Effector memory CD8-positive, alpha-beta T cell (primary cell): ENCODE results near the gene FMNL2.

Source experiments
- ATAC-seq: fragments of 150-1000 bp; cut with Tn5 transposase; replicated peaks from 2 replicates; pipeline ENCODE4 v1.10.0; 2021; ENCODE audit warnings: mild to moderate bottlenecking, moderate library complexity
- DNase-seq, 3 experiments: peaks; one replicate each; pipeline ENCODE4 v3.0.0; 2021
- H3K27ac Mint-ChIP-seq, 2 donors: one replicate each; pipeline ENCODE4 v1.8.0; 2022; ENCODE audit warnings: mild to moderate bottlenecking in 2 of 2, mixed read lengths in 2 of 2, moderate library complexity in 2 of 2
- H3K27me3 Mint-ChIP-seq, 2 donors: one replicate each; pipeline ENCODE4 v1.8.0; 2022; ENCODE audit warnings: mixed read lengths in 2 of 2
- H3K36me3 Mint-ChIP-seq: one replicate; pipeline ENCODE4 v1.8.0; 2022; ENCODE audit warnings: mild to moderate bottlenecking, moderate library complexity, mixed read lengths; ENCODE audit not compliant: insufficient read depth
- H3K4me1 Mint-ChIP-seq, 2 donors: one replicate each; pipeline ENCODE4 v1.8.0; 2022; ENCODE audit warnings: low read depth in 2 of 2, mixed read lengths in 2 of 2
- H3K4me3 Mint-ChIP-seq, 2 donors: one replicate each; pipeline ENCODE4 v1.8.0; 2022; ENCODE audit warnings: mild to moderate bottlenecking in 2 of 2, mixed read lengths in 2 of 2, moderate library complexity in 2 of 2
- H3K9me3 Mint-ChIP-seq, 2 donors: one replicate each; pipeline ENCODE4 v1.8.0; 2022; ENCODE audit warnings: mixed read lengths in 2 of 2

FMNL2 gene

GRCh38 chr2:152326710-152327109, 8.3 kb upstream of the FMNL2 start:
- Mint-ChIP-seq H3K27me3 (peaks cover 4 to 12% of the 10 kb centered on the region in 2 donors), H3K27ac (no peak overlapping the region), H3K4me1 (no peaks in the 10 kb centered on the region), H3K36me3 (no peaks in the 10 kb centered on the region), H3K9me3 (no peaks in the 10 kb centered on the region), H3K4me3 (no peak overlapping the region)
- no peak for ATAC-seq
- no peak for DNase-seq

GRCh38 chr2:152328013-152328412, 7.0 kb upstream of the FMNL2 start:
- Mint-ChIP-seq H3K9me3 (no peaks in the 10 kb centered on the region), H3K36me3 (no peaks in the 10 kb centered on the region), H3K27ac (no peak overlapping the region), H3K27me3 (peaks cover 13 to 16% of the 10 kb centered on the region in 2 donors), H3K4me1 (no peaks in the 10 kb centered on the region), H3K4me3 (no peak overlapping the region)
- ATAC-seq (no peak), DNase-seq (no peak)

- Mint-ChIP-seq H3K4me1 (peaks cover 2 to 5% of the 10 kb centered on the region in 2 donors), H3K36me3 (no peaks in the 10 kb centered on the region), H3K27ac (no peak overlapping the region), H3K27me3 (peaks cover 33 to 38% of the 10 kb centered on the region in 2 donors), H3K4me3 (no peak overlapping the region), H3K9me3 (no peaks in the 10 kb centered on the region)
- ATAC-seq: no peak
- DNase-seq: no peak
Measured at GRCh38 chr2:152330235-152330866, 4.6 kb upstream of the FMNL2 start.

GRCh38 chr2:152334701-152335015, 316 bp upstream of the FMNL2 start:
- ATAC-seq: no peak
- H3K36me3 Mint-ChIP-seq: no peaks in the 10 kb centered on the region
- H3K27me3 Mint-ChIP-seq: peaks cover 59 to 62% of the 10 kb centered on the region in 2 donors
- no peaks in the 10 kb centered on the region for H3K9me3 Mint-ChIP-seq
- H3K4me1 Mint-ChIP-seq: peaks cover 5 to 12% of the 10 kb centered on the region in 2 donors
- DNase-seq: no peak
- peak overlapping the region; percentile 78 to 80 for H3K4me3 Mint-ChIP-seq
- no peak overlapping the region for H3K27ac Mint-ChIP-seq

- no peak overlapping the region for H3K27ac Mint-ChIP-seq
- ATAC-seq (no peak), DNase-seq (no peak)
- peak overlapping the region in 1 of 2 donors; percentile 80 for H3K4me3 Mint-ChIP-seq
- H3K36me3 Mint-ChIP-seq: peaks cover 3% of the 10 kb centered on the region
- peaks cover 5 to 12% of the 10 kb centered on the region in 2 donors for H3K4me1 Mint-ChIP-seq
- H3K9me3 Mint-ChIP-seq: no peaks in the 10 kb centered on the region
- H3K27me3 Mint-ChIP-seq: peaks cover 58 to 59% of the 10 kb centered on the region in 2 donors
Measured at GRCh38 chr2:152335726-152336118, 748 bp downstream of the FMNL2 start.

- no peak for ATAC-seq
- H3K27me3 Mint-ChIP-seq: peaks cover 52 to 63% of the 10 kb centered on the region in 2 donors
- no peak for DNase-seq
- H3K9me3 Mint-ChIP-seq: no peaks in the 10 kb centered on the region
- no peak overlapping the region for H3K27ac Mint-ChIP-seq
- peaks cover 5 to 12% of the 10 kb centered on the region in 2 donors for H3K4me1 Mint-ChIP-seq
- peaks cover 3% of the 10 kb centered on the region for H3K36me3 Mint-ChIP-seq
- peak overlapping the region; percentile 67 to 80 for H3K4me3 Mint-ChIP-seq
Measured at GRCh38 chr2:152336119-152336853, 1.3 kb downstream of the FMNL2 start.

GRCh38 chr2:152336854-152337510, 2.0 kb downstream of the FMNL2 start:
- peak overlapping the region; percentile 67 to 80 for H3K4me3 Mint-ChIP-seq
- ATAC-seq (no peak), DNase-seq (no peak)
- H3K4me1 Mint-ChIP-seq: peaks cover 5 to 12% of the 10 kb centered on the region in 2 donors
- no peak overlapping the region for H3K27ac Mint-ChIP-seq
- H3K27me3 Mint-ChIP-seq: peaks cover 50 to 69% of the 10 kb centered on the region in 2 donors
- no peaks in the 10 kb centered on the region for H3K9me3 Mint-ChIP-seq
- H3K36me3 Mint-ChIP-seq: peaks cover 3% of the 10 kb centered on the region

- H3K9me3 Mint-ChIP-seq: no peaks in the 10 kb centered on the region
- no peak overlapping the region for H3K27ac Mint-ChIP-seq
- peaks cover 50 to 65% of the 10 kb centered on the region in 2 donors for H3K27me3 Mint-ChIP-seq
- H3K36me3 Mint-ChIP-seq: peaks cover 3% of the 10 kb centered on the region
- DNase-seq (no peak), ATAC-seq (no peak)
- no peak overlapping the region for H3K4me3 Mint-ChIP-seq
- peaks cover 5 to 12% of the 10 kb centered on the region in 2 donors for H3K4me1 Mint-ChIP-seq
Measured at GRCh38 chr2:152337511-152337903, 2.5 kb downstream of the FMNL2 start.

GRCh38 chr2:152339556-152340286, 4.7 kb downstream of the FMNL2 start:
- no peak overlapping the region for H3K27ac Mint-ChIP-seq
- H3K4me3 Mint-ChIP-seq: no peak overlapping the region
- H3K9me3 Mint-ChIP-seq: no peaks in the 10 kb centered on the region
- peaks cover 3% of the 10 kb centered on the region for H3K36me3 Mint-ChIP-seq
- H3K4me1 Mint-ChIP-seq: peaks cover 2 to 11% of the 10 kb centered on the region in 2 donors
- peaks cover 29 to 43% of the 10 kb centered on the region in 2 donors for H3K27me3 Mint-ChIP-seq
- DNase-seq (no peak), ATAC-seq (no peak)

- ATAC-seq (no peak), DNase-seq (no peak)
- Mint-ChIP-seq H3K27me3 (peaks cover 9 to 28% of the 10 kb centered on the region in 2 donors), H3K4me3 (no peak overlapping the region), H3K9me3 (no peaks in the 10 kb centered on the region), H3K36me3 (peaks cover 3% of the 10 kb centered on the region), H3K27ac (no peak overlapping the region), H3K4me1 (no peaks in the 10 kb centered on the region)
Measured at GRCh38 chr2:152342259-152343046, 7.5 kb downstream of the FMNL2 start.

GRCh38 chr2:152343426-152343825, 8.5 kb downstream of the FMNL2 start:
- DNase-seq (no peak), ATAC-seq (no peak)
- no peaks in the 10 kb centered on the region for H3K4me1 Mint-ChIP-seq
- H3K27ac Mint-ChIP-seq: no peak overlapping the region
- H3K9me3 Mint-ChIP-seq: no peaks in the 10 kb centered on the region
- H3K4me3 Mint-ChIP-seq: no peak overlapping the region
- peaks cover 3% of the 10 kb centered on the region for H3K36me3 Mint-ChIP-seq
- peaks cover 0 to 18% of the 10 kb centered on the region in 2 donors for H3K27me3 Mint-ChIP-seq

GRCh38 chr2:152344579-152345195, 9.7 kb downstream of the FMNL2 start:
- peaks cover 0 to 11% of the 10 kb centered on the region in 2 donors for H3K27me3 Mint-ChIP-seq
- DNase-seq: no peak
- H3K4me3 Mint-ChIP-seq: no peak overlapping the region

More at GRCh38 chr2:152344579-152345195, 9.7 kb downstream of the FMNL2 start:
- Mint-ChIP-seq H3K27ac (no peak overlapping the region), H3K4me1 (no peaks in the 10 kb centered on the region), H3K9me3 (no peaks in the 10 kb centered on the region), H3K36me3 (peaks cover 3% of the 10 kb centered on the region)
- no peak for ATAC-seq
